GM21619 (cell line): Measurements from ENCODE around the gene PI4K2B.
"Not testable (repeated sequence)": the region's sequence is repeated elsewhere in the genome, so short reads cannot be mapped to it uniquely, and the experiment has no call there.

Experiments used
- ATAC-seq: cut with Tn5 transposase; IDR thresholded peaks from one replicate; pipeline ENCODE4 v1.9.1; 2021; ENCODE audit not compliant: unreplicated experiment

Gene PI4K2B

DNA sequence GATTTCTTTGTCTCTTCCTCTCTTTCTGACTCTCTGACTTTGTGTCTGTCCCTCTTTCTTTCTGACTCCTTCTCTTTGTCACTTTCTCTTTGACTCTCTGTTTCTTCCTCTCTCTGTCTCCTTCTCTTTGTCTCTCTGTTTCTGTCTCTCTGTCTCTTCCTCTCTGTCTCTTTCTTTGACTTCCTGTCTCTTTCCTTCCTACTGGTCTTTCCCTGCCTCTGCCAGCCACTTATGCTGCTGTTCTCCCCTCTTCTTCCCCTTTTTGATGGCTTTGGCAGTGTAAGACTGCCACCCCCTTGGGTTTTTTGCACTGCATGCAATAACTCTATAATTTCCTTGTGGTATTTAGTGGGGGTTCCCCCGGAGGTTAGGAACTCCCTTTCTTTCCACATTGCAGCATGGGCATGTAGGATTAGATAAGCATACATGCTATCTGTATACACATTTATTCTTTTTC lies 6.9 kb downstream of the PI4K2B start:
- ATAC-seq = peak; percentile 54

DNA sequence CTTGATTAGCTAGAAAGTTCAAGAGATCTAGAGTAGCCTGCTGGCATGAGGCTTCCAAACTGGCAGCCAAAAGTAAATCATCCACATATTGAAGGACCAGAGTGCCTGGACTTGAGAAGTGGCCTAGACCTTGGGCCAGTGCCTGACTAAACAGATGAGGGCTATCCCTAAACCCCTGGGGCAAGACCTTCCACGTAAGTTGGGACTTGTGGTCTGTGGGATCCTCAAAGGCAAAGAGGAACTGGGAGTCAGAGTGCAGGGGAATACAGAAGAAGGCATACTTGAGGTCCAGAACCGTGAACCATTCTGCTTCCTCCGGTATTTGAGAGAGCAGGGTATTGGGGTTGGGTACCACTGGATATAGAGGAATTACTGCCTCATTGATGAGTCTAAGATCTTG lies 8.4 kb downstream of the PI4K2B start:
- not testable (repeated sequence) for ATAC-seq

DNA sequence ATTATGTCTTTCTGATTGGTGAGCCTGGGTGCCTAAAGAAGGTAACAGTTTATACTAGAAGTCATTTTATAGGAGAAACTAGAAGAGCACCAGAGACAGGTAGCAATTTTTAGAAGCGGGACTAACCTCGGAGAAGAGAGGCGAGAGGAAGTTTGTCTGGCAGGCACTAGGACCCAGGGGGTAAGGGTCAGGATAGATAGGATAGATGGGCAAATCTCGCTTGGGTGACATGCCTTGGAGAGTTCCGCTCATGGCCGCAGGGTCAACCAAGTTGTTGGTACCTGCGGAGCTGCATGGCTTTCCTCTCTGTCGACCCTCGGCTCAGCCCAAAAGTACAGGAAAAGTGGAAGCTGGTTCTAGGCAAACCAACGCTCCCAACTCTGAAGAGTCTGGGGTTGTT lies 11.3 kb downstream of the PI4K2B start:
- no peak for ATAC-seq

DNA sequence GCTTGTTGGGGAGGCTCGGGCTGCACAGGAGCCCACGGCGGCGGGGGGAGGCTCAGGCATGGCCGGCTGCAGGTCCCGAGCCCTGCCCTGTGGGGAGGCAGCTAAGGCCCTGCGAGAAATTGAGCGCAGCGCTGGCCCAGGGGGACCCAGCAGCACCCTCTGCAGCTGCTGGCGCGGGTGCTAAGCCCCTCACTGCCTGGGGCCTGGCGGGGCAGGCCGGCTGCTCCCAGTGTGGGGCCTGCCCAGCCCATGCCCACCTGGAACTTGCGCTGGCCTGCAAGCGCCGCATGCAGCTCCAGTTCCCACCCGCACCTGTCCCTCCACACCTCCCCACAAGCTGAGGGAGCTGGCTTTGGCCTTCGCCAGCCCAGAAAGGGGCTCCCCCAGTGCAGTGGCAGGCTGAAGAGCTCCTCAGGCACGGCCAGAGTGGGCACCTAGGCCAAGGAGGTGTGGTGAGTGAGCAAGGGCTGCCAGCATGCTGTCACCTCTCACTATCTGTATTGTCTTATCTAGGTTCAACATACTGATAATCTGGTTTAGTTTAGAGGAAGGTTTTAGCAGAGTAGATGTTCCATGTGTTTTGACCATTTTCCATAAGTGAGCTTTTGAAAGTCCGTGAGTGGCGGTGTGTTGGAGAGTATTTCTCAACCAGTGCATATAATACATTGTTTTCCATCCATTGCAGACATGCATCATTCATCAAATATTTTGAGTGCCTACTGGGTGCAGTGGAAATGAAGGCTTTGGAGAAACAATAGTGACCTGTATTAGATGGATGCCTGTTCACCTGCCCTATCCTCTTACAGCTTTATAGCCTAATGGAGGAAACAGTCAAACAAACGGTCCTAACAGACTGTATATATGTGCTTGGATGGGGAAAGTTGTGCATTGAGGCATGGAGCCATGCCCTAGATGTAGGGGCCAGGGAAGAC lies 13.1 kb downstream of the PI4K2B start:
- ATAC-seq = no peak

DNA sequence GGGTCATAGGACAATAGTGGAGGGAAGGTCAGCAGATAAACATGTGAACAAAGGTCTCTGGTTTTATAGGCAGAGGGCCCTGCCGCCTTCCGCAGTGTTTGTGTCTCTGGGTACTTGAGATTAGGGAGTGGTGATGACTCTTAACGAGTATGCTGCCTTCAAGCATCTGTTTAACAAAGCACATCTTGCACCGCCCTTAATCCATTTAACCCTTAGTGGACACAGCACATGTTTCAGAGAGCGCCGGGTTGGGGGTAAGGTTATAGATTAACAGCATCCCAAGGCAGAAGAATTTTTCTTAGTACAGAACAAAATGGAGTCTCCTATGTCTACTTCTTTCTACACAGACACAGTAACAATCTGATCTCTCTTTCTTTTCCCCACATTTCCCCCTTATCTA lies 15.0 kb downstream of the PI4K2B start:
- not testable (repeated sequence) for ATAC-seq

- ATAC-seq = not testable (repeated sequence)
Measured at GRCh38 chr4:25249494-25249893, 15.7 kb downstream of the PI4K2B start.

GRCh38 chr4:25252230-25253070 lies 18.6 kb downstream of the PI4K2B start:
- no peak for ATAC-seq

GRCh38 chr4:25253071-25253445 lies 19.2 kb downstream of the PI4K2B start:
- no peak for ATAC-seq

- not testable (repeated sequence) for ATAC-seq
Measured at GRCh38 chr4:25253786-25254185, 20.0 kb downstream of the PI4K2B start.

DNA sequence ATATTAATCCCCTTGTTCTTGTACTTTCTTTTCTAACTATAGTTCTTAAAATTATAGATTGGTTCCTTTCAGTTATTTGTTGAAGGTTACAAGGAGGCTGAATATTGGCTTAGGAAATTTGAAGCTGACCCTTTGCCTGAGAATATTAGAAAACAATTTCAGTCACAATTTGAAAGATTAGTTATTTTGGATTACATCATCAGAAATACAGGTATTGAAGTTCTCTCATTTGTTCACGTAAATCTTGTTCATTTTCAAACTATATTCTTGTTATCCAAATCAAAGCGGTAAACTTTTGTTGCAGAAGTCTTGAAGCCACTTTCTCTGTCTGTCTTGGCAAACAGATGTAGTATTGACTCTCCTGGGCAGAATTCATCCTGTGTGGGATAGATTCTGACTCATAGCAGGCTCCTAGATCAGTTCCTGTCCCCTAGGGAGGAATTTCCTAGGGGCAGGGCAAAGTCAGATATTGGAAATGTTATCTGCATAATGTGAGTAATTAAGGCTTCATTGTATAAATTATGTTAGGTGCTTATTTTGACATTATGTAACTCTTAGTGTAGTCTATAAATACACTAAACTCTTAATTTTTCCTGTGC lies 25.2 kb downstream of the PI4K2B start:
- ATAC-seq = no peak

- no peak for ATAC-seq
Measured at GRCh38 chr4:25271866-25272265, 38.0 kb downstream of the PI4K2B start.

DNA sequence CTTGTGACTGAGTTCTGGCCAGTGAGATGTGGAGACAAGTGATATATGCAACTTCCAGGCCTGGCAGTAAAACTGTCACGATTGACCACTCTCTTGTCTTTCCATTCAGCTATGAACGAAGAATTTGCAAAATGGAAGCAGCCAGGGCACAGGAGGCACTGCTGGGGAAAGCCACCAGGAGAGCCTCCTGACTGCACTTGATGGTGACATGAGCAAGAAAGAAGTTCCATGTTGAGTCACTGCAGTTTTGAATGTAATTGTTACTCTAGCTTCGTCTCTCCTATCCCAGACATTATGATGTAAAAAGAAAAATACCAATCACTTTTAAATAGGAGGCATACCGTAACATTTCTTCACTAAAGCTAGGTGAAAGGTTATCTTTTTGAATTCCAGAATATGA lies 46.4 kb downstream of the PI4K2B start:
- ATAC-seq = no peak

DNA sequence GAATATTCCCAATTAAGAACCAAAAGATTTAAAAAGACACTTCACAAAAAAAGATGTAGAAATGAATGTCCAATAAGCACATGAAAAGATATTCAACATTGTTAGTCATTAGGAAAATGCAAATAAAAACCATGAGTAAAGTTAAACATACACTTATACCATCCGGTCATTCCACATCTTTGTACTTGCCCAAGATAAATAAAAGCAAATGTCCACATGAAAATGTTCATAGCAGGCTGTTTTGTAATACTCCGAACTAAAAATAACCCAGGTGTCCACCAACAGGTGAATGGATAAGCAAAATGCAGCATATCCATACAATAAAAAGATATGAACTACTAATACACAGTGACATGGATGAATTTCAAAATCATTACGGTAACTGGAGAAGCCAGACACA lies 50.1 kb downstream of the PI4K2B start:
- ATAC-seq = no peak

DNA sequence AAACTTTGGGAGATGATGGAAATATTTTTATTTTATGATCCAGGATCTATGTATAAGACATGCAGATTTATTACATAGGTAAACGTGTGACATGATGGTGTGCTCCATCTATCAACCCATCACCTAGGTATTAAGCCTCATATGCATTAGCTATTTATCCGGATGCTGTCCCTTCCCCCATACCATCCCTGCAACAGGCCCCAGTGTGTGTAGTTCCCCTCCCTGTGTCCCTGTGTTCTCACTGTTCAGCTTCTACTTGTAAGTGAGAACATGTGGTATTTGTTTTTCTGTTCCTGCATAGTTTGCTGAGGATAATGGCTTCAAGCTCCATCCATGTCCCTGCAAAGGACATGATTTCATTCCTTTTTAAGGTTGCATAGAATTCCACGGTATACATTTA lies 50.6 kb downstream of the PI4K2B start:
- ATAC-seq = no peak

DNA sequence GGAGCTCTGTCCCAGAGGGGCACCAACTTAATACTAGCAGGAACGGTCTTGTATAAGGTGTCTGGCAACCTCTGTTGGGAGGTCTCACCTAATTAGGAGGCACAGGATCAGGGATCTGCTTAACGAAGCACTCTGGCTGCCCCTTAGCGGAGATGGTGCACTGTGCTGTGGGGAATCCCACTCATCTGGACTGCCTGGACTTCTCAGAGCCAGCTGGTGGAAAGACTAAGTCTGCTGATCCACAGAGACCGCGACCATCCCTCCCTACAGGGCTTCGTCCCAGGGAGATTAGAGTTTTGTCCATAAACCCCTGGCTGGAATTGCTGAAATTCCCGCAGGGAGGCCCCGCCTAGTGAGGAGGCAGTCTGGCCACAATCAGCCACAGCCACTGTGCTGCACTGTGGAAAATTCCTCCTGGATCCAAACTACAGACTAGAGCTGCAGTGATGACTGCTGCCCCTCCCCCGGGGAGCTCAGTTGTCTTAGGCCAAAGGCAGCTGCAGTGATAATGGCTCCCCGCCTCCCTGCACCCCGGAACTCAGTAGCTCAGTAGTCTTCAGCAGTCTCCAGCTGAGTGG lies 56.7 kb downstream of the PI4K2B start:
- ATAC-seq = no peak

- ATAC-seq = no peak
Measured at GRCh38 chr4:25291158-25291733, 57.4 kb downstream of the PI4K2B start.

GRCh38 chr4:25297528-25298242 lies 63.9 kb downstream of the PI4K2B start:
- ATAC-seq = no peak

DNA sequence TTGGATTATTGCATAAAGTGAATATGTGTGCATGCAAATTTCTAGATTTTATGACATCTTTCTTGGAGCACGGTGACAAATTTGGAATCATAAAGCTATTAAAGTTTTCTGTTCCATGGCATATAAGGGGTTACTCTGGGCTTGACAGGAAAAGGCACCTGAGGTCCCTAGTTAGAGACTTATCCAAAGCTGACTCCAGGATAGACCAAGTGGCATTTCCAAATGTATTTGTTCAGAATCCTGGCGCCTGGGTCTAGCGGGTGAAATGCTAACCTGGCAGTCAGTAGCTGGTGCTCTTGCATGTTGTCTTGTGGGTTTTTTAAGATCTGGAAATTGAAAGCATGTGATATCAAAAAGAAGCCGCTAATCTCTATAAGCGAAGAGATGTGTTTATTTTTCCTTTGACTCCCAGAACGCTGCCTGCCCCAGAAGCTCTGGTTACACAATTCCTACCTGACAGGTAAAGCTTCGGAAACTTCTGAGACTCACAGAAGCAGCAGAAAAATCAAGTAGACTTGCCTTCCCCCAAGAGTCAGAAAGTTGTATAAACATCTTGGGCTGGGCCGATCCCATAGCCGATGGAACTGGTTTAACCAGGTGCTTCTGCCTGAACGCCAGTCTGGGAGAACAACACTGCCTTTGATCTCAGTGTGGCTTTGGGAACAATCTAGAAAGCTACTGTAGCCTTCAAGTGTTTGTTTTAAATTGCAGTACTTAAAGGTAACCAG lies 65.8 kb downstream of the PI4K2B start:
- no peak for ATAC-seq

GRCh38 chr4:25301471-25301870 lies 67.6 kb downstream of the PI4K2B start:
- no peak for ATAC-seq
